ENCODE data around the gene MDM1. TPM values are rescaled to one million over a fixed set of nuclear protein-coding genes. Genes with fewer than 3 reads are reported as not detected.

Gene MDM1
- total RNA-seq, 1 donor from 2014 or later: 10.5 TPM

GRCh38 chr12:68285541-68285940, 46.6 kb downstream of the MDM1 start:
- Histone ChIP-seq H3K27ac (no peak overlapping the region), H3K4me3 (no peak overlapping the region), H3K27me3 (no peaks in the 10 kb centered on the region), H3K4me1 (no peaks in the 10 kb centered on the region), H3K9me3 (no peaks in the 10 kb centered on the region), H3K36me3 (no peaks in the 10 kb centered on the region)
- no peak for ATAC-seq
- intact Hi-C loops (cut with DNase I): no loop called here
- DNase-seq: no peak
- no peak for TF ChIP-seq CTCF (IDR thresholded peaks at IDR 0.05)

GRCh38 chr12:68281322-68282077, 50.7 kb downstream of the MDM1 start:
- Histone ChIP-seq H3K4me1 (no peaks in the 10 kb centered on the region), H3K9me3 (no peaks in the 10 kb centered on the region), H3K36me3 (no peaks in the 10 kb centered on the region), H3K27ac (no peak overlapping the region), H3K4me3 (no peak overlapping the region), H3K27me3 (no peaks in the 10 kb centered on the region)
- no peak for DNase-seq
- no peak for ATAC-seq
- intact Hi-C loops (cut with DNase I): no loop called here
- TF ChIP-seq CTCF (IDR thresholded peaks at IDR 0.05): no peak

- Histone ChIP-seq H3K4me3 (no peak overlapping the region), H3K36me3 (no peaks in the 10 kb centered on the region), H3K27me3 (no peaks in the 10 kb centered on the region), H3K4me1 (no peaks in the 10 kb centered on the region), H3K27ac (no peak overlapping the region), H3K9me3 (no peaks in the 10 kb centered on the region)
- TF ChIP-seq CTCF (IDR thresholded peaks at IDR 0.05): no peak
- ATAC-seq (no peak), DNase-seq (no peak)
- intact Hi-C loops (cut with DNase I): no loop called here
Measured at GRCh38 chr12:68280240-68280639, 51.9 kb downstream of the MDM1 start.

- Histone ChIP-seq H3K4me1 (no peaks in the 10 kb centered on the region), H3K27ac (no peak overlapping the region), H3K4me3 (no peak overlapping the region), H3K9me3 (no peaks in the 10 kb centered on the region), H3K27me3 (no peaks in the 10 kb centered on the region), H3K36me3 (no peaks in the 10 kb centered on the region)
- ATAC-seq (peak; percentile 39), DNase-seq (no peak)
- no peak for TF ChIP-seq CTCF (IDR thresholded peaks at IDR 0.05)
- intact Hi-C loops (cut with DNase I): no loop called here
Measured at GRCh38 chr12:68279227-68280054, 52.7 kb downstream of the MDM1 start.

- TF ChIP-seq CTCF (IDR thresholded peaks at IDR 0.05): no peak
- H3K9me3 ChIP-seq: no peaks in the 10 kb centered on the region
- no peak for ATAC-seq
Measured at GRCh38 chr12:68276402-68276930, 55.7 kb downstream of the MDM1 start.

More at GRCh38 chr12:68276402-68276930, 55.7 kb downstream of the MDM1 start:
- Histone ChIP-seq H3K4me3 (no peak overlapping the region), H3K27ac (no peak overlapping the region), H3K4me1 (no peaks in the 10 kb centered on the region), H3K36me3 (no peaks in the 10 kb centered on the region), H3K27me3 (no peaks in the 10 kb centered on the region)
- intact Hi-C loops (cut with DNase I): no loop called here
- DNase-seq: no peak
